Karpas-422 (cell line): ENCODE results near the gene RNF128. TPM values are rescaled to one million over a fixed set of nuclear protein-coding genes. Genes with fewer than 3 reads are reported as not detected.

Experiments
- DNase-seq: peaks from one replicate; pipeline ENCODE4 v3.0.0-alpha.2; 2015
- H2AFZ ChIP-seq: fragments of 200-600 bp; sonication (generic); 2 replicates; pipeline ENCODE4 v1.6.1; 2014; ENCODE audit warnings: antibody characterized with exemption, low read length, mixed read lengths
- H3K27ac ChIP-seq: fragments of 200-600 bp; sonication (generic); 2 replicates; pipeline ENCODE4 v1.5.1; 2014; ENCODE audit warnings: mild to moderate bottlenecking, low read length, moderate library complexity
- H3K27me3 ChIP-seq: fragments of 200-600 bp; sonication (generic); 2 replicates; pipeline ENCODE4 v1.6.1; 2014; ENCODE audit warnings: low read length, mixed read lengths
- H3K36me3 ChIP-seq: fragments of 200-600 bp; sonication (generic); 2 replicates; pipeline ENCODE4 v1.6.1; 2014; ENCODE audit warnings: low read length, mixed read lengths; ENCODE audit not compliant: insufficient read depth
- H3K4me1 ChIP-seq: fragments of 200-600 bp; sonication (generic); 2 replicates; pipeline ENCODE4 v1.6.1; 2014; ENCODE audit warnings: mild to moderate bottlenecking, low read length, mixed read lengths
- H3K4me2 ChIP-seq: fragments of 200-600 bp; sonication (generic); 2 replicates; pipeline ENCODE4 v1.6.1; 2014; ENCODE audit warnings: low read length, low read depth, mild to moderate bottlenecking; ENCODE audit not compliant: poor library complexity, severe bottlenecking
- H3K4me3 ChIP-seq: fragments of 200-600 bp; sonication (generic); 2 replicates; pipeline ENCODE4 v1.5.1; 2014; ENCODE audit warnings: mild to moderate bottlenecking, antibody characterized with exemption, low read length, mixed read lengths
- H3K79me2 ChIP-seq: fragments of 200-600 bp; sonication (generic); 2 replicates; pipeline ENCODE4 v1.6.1; 2014; ENCODE audit warnings: mild to moderate bottlenecking, low read length, mixed read lengths
- H3K9ac ChIP-seq: fragments of 200-600 bp; sonication (generic); 2 replicates; pipeline ENCODE4 v1.6.0; 2014; ENCODE audit warnings: low read length
- H3K9me2 ChIP-seq: fragments of 200-600 bp; sonication (generic), shearing (Covaris generic); replicated peaks from 2 replicates; pipeline ENCODE4 v1.6.0; 2014; ENCODE audit warnings: mild to moderate bottlenecking, low read length, moderate library complexity; ENCODE audit not compliant: insufficient read depth
- H3K9me3 ChIP-seq: fragments of 300-700, 200-600 bp; sonication (generic); 2 replicates; pipeline ENCODE4 v1.6.1; 2014; ENCODE audit warnings: low read length, mixed read lengths
- H4K20me1 ChIP-seq: fragments of 200-600 bp; sonication (generic); 2 replicates; pipeline ENCODE4 v1.6.1; 2014; ENCODE audit warnings: mild to moderate bottlenecking, antibody characterized with exemption, low read length, low read depth; ENCODE audit not compliant: insufficient read depth
- total RNA-seq: library from RNA; depleted of rRNA; stranded (reverse); fragments of >200 nt; shearing (Covaris generic); gene quantifications from 2 replicates; pipeline ENCODE4 v1.2.3, GENCODE V29; 2014; ENCODE audit warnings: low replicate concordance

The RNF128 gene
- total RNA-seq, 1 experiment from 2014 or later: not detected

DNA sequence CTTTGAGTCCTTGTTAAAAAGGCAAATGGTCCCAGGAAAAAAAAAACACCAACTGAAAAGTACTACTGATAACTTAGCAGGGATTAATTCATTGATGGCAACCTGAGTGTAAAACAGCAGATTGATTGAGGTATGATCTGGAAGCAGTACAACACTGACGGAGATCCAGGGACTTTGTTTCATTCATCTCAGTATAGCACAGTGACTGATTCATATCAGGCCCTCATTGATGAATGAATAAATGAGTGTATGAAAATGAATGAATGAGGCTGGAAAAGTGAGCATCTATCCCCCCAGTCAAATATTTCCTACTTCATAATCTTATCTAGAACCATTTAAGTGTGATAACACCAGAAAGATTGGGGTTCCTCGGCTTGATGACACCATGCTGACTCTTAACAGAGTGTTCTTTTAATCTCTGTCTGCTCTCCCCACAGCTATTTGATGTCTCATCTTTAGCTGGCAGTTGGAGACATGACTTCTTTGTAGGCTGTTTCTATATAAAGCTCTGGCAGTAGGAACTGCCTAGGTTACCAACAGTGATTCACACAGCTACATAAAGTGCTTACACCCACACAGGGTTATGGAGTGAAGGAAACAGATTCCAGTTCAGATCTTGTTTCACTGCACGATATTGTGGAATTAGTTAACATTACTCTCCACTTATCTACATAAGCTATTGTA, 18.6 kb upstream of the RNF128 start:
- no peak overlapping the region for H3K4me3 ChIP-seq
- no peaks in the 10 kb centered on the region for H3K79me2 ChIP-seq
- no peaks in the 10 kb centered on the region for H3K9me3 ChIP-seq
- no peaks in the 10 kb centered on the region for H3K27me3 ChIP-seq
- DNase-seq: no peak
- H4K20me1 ChIP-seq: no peaks in the 10 kb centered on the region
- H3K9ac ChIP-seq: no peak overlapping the region
- no peak overlapping the region for H3K27ac ChIP-seq
- H2AFZ ChIP-seq: no peak overlapping the region
- no peaks in the 10 kb centered on the region for H3K36me3 ChIP-seq
- no peaks in the 10 kb centered on the region for H3K4me1 ChIP-seq
- no peak overlapping the region for H3K4me2 ChIP-seq
- H3K9me2 ChIP-seq: no peaks in the 10 kb centered on the region

GRCh38 chrX:106710771-106711170, 15.7 kb upstream of the RNF128 start:
- H4K20me1 ChIP-seq: no peaks in the 10 kb centered on the region
- H3K4me2 ChIP-seq: no peak overlapping the region
- H3K27ac ChIP-seq: no peak overlapping the region
- no peak overlapping the region for H3K9ac ChIP-seq
- H3K9me2 ChIP-seq: no peaks in the 10 kb centered on the region
- H3K4me3 ChIP-seq: no peak overlapping the region
- no peaks in the 10 kb centered on the region for H3K4me1 ChIP-seq
- no peak overlapping the region for H2AFZ ChIP-seq
- no peaks in the 10 kb centered on the region for H3K27me3 ChIP-seq
- no peaks in the 10 kb centered on the region for H3K9me3 ChIP-seq
- H3K36me3 ChIP-seq: no peaks in the 10 kb centered on the region
- no peak for DNase-seq
- H3K79me2 ChIP-seq: no peaks in the 10 kb centered on the region

DNA sequence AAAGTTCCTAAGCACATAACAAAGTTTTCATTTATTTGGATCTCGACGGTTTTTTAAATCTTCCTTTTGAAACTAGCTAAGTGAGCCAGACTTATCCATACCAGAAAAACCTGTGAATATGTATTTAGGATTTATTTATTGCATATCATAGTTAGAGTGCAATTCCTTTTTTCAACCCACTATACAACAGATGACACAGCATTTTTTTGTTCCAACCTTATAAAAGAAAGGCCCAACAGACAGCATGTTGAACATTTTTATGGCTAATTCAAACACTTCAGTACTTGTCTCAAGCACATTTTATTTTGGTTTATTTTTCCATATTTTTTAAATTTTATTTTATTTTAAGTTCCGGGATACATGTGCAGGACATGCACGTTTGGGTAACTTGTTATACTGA, 15.1 kb upstream of the RNF128 start:
- H3K27me3 ChIP-seq: no peaks in the 10 kb centered on the region
- no peaks in the 10 kb centered on the region for H3K9me3 ChIP-seq
- H3K4me1 ChIP-seq: no peaks in the 10 kb centered on the region
- no peak overlapping the region for H3K9ac ChIP-seq
- H3K4me3 ChIP-seq: no peak overlapping the region
- no peak overlapping the region for H3K4me2 ChIP-seq
- no peaks in the 10 kb centered on the region for H4K20me1 ChIP-seq
- no peaks in the 10 kb centered on the region for H3K9me2 ChIP-seq
- no peaks in the 10 kb centered on the region for H3K79me2 ChIP-seq
- H3K27ac ChIP-seq: no peak overlapping the region
- no peak for DNase-seq
- no peak overlapping the region for H2AFZ ChIP-seq
- H3K36me3 ChIP-seq: no peaks in the 10 kb centered on the region

DNA sequence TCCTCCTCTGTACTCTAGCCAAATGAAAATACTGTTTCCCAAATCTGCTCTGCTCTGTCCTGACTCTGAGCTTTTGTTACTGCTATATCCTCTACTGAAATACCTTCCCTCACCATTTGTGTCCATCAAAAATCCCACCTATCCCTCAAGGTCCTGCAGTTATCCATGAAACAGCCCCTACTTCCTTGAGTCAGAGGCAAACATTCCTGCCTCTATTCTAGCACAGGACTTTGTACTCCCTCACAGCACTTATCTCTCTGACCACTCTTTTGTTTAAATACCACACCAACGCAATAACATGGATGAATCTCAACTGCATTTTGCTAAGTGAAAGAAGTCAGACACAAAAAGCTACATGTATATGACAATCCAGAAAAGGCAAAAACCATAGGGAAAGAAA, 10.5 kb upstream of the RNF128 start:
- no peaks in the 10 kb centered on the region for H4K20me1 ChIP-seq
- H3K4me1 ChIP-seq: no peaks in the 10 kb centered on the region
- H3K9me2 ChIP-seq: no peaks in the 10 kb centered on the region
- no peak overlapping the region for H3K9ac ChIP-seq
- H3K4me3 ChIP-seq: no peak overlapping the region
- H3K27me3 ChIP-seq: no peaks in the 10 kb centered on the region
- H3K27ac ChIP-seq: no peak overlapping the region
- no peak overlapping the region for H3K4me2 ChIP-seq
- no peak overlapping the region for H2AFZ ChIP-seq
- no peaks in the 10 kb centered on the region for H3K9me3 ChIP-seq
- H3K79me2 ChIP-seq: no peaks in the 10 kb centered on the region
- DNase-seq: no peak
- no peaks in the 10 kb centered on the region for H3K36me3 ChIP-seq

- H3K4me2 ChIP-seq: no peak overlapping the region
- no peaks in the 10 kb centered on the region for H3K79me2 ChIP-seq
- H3K27me3 ChIP-seq: no peaks in the 10 kb centered on the region
- no peaks in the 10 kb centered on the region for H3K9me3 ChIP-seq
- H4K20me1 ChIP-seq: no peaks in the 10 kb centered on the region
- no peak overlapping the region for H3K27ac ChIP-seq
- DNase-seq: no peak
- no peak overlapping the region for H3K9ac ChIP-seq
- H2AFZ ChIP-seq: no peak overlapping the region
- no peaks in the 10 kb centered on the region for H3K36me3 ChIP-seq
- no peak overlapping the region for H3K4me3 ChIP-seq
- no peaks in the 10 kb centered on the region for H3K4me1 ChIP-seq
- H3K9me2 ChIP-seq: no peaks in the 10 kb centered on the region
Observed at GRCh38 chrX:106716463-106716862, 10.0 kb upstream of the RNF128 start.

DNA sequence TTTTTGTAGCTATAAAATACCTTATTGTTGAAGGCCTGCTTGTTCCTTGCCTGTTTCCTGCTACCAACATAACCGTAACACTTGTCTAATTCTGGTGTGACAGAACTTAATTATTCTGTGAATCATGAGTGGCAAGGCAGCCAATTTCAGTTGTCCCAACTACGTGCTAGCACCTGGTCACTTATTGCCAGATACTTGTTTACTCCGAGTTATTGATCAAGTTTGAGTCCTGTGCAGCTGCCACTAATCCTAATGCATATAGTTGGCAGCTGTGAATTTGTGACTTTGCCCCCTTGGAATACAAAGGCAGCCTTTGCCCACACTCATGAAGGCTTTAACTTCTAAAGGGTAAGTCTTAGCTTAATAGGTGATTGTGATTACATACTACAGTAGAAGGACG, 7.8 kb upstream of the RNF128 start:
- no peaks in the 10 kb centered on the region for H3K36me3 ChIP-seq
- no peaks in the 10 kb centered on the region for H3K4me1 ChIP-seq
- H3K9me2 ChIP-seq: no peaks in the 10 kb centered on the region
- no peaks in the 10 kb centered on the region for H3K27me3 ChIP-seq
- no peaks in the 10 kb centered on the region for H4K20me1 ChIP-seq
- DNase-seq: no peak
- no peak overlapping the region for H3K27ac ChIP-seq
- H3K9ac ChIP-seq: no peak overlapping the region
- H2AFZ ChIP-seq: no peak overlapping the region
- no peak overlapping the region for H3K4me3 ChIP-seq
- no peaks in the 10 kb centered on the region for H3K9me3 ChIP-seq
- no peak overlapping the region for H3K4me2 ChIP-seq
- H3K79me2 ChIP-seq: no peaks in the 10 kb centered on the region

DNA sequence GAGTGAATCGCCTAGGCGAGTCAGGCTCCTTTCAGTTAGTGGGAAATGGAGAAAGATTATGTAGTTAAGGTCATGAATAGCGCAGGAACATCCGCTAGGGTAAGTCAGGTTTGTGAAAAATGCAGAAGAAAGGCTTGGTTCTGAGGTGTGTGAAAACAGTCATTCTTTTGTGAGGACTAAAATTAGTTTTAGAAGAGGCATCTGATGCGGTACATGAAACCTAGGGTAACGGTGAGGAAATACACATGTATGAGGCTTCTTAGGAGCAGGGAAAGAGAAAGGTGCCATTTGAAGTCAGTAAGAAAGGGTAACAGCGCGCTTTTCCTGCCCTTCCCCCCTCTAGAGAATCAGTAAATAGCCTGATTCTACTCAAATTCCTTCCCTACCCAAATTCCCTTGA, 570 bp upstream of the RNF128 start:
- Histone ChIP-seq H3K9me3 (no peaks in the 10 kb centered on the region), H3K4me3 (no peak overlapping the region), H3K36me3 (no peaks in the 10 kb centered on the region), H3K4me1 (no peaks in the 10 kb centered on the region), H3K27me3 (no peaks in the 10 kb centered on the region), H3K79me2 (no peaks in the 10 kb centered on the region), H3K9ac (no peak overlapping the region), H3K4me2 (no peak overlapping the region), H3K27ac (no peak overlapping the region), H2AFZ (no peak overlapping the region), H3K9me2 (no peaks in the 10 kb centered on the region), H4K20me1 (no peaks in the 10 kb centered on the region)
- DNase-seq: no peak

GRCh38 chrX:106728337-106728736, 1.8 kb downstream of the RNF128 start:
- Histone ChIP-seq H3K9me2 (no peaks in the 10 kb centered on the region), H3K79me2 (no peaks in the 10 kb centered on the region), H3K36me3 (no peaks in the 10 kb centered on the region)

DNA sequence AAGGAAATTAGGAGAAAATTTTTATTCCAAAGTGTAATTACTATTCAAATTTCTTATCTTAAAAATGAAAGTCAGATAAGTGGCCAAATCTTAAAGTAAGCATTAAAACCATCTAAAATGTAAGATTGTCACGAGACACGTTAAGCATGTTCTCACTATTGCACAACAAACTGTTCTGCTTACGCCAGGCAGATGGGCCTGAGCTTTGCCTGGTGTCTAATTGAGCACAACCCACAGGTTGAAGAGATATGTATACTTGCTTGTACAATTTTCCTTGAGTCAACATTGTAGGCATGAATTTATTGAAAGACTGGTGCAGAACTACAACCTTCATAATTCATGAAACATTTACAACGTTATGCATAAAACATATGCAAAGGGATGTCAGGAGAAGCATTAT, 3.9 kb downstream of the RNF128 start:
- H3K9ac ChIP-seq: no peak overlapping the region
- H3K9me2 ChIP-seq: no peaks in the 10 kb centered on the region
- no peak overlapping the region for H3K4me2 ChIP-seq
- no peak overlapping the region for H3K27ac ChIP-seq
- no peaks in the 10 kb centered on the region for H3K79me2 ChIP-seq
- no peaks in the 10 kb centered on the region for H4K20me1 ChIP-seq
- H3K4me3 ChIP-seq: no peak overlapping the region
- no peaks in the 10 kb centered on the region for H3K9me3 ChIP-seq
- no peaks in the 10 kb centered on the region for H3K27me3 ChIP-seq
- H2AFZ ChIP-seq: no peak overlapping the region
- no peak for DNase-seq
- H3K4me1 ChIP-seq: no peaks in the 10 kb centered on the region
- H3K36me3 ChIP-seq: no peaks in the 10 kb centered on the region

More at GRCh38 chrX:106728337-106728736, 1.8 kb downstream of the RNF128 start:
- no peak overlapping the region for H3K4me3 ChIP-seq
- no peak overlapping the region for H2AFZ ChIP-seq
- no peaks in the 10 kb centered on the region for H4K20me1 ChIP-seq
- no peak for DNase-seq
- H3K4me1 ChIP-seq: no peaks in the 10 kb centered on the region
- no peak overlapping the region for H3K4me2 ChIP-seq
- no peak overlapping the region for H3K9ac ChIP-seq
- no peaks in the 10 kb centered on the region for H3K9me3 ChIP-seq
- H3K27me3 ChIP-seq: no peaks in the 10 kb centered on the region
- H3K27ac ChIP-seq: no peak overlapping the region
